NCI-H2081 (cell line): ENCODE data around the gene LMO7.

Experiments
- DNase-seq, 2 experiments: peaks; one replicate each; lab custom pipeline; 2025; lab: John Stamatoyannopoulos, UW

The LMO7 gene

DNA sequence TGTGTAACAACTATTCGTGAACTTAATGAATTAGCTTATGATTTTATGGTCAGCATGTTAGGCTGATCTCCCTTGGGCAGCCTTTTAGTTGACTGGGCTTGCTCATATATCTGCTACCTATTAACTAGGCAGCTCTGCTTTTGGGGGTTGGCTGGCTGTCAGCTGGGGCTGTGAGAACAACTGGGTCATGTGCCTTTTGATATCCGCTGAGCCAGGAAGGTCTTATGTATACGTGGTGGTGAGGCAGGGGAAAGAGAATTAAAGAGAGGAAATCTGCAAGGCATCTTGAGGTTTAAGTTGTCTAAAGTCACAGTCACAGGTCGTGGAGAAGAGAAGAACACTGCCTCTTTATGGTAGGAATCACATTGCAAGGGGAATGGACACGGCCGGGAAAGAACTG is 206.9 kb downstream of the LMO7 start:
- no peak for DNase-seq

DNA sequence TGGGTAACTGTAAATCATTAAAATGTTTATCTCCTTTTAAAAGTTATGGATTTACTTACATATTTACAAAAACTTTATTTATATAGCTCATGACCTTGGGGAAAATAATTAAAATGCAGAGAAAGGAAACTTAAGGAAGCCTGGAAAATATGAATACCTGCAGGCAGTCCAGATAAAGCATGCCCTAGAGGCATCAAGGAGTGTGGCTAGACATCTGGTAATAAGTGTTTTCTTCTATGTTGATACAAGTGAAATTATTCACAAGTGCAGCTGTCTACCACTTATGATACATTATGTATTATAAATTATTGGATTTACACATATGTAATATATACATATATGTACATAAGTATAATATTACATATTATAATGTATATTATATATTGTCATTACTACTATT is 207.9 kb downstream of the LMO7 start:
- DNase-seq = no peak

GRCh38 chr13:75847588-75847987 is 211.5 kb downstream of the LMO7 start:
- DNase-seq = no peak

DNA sequence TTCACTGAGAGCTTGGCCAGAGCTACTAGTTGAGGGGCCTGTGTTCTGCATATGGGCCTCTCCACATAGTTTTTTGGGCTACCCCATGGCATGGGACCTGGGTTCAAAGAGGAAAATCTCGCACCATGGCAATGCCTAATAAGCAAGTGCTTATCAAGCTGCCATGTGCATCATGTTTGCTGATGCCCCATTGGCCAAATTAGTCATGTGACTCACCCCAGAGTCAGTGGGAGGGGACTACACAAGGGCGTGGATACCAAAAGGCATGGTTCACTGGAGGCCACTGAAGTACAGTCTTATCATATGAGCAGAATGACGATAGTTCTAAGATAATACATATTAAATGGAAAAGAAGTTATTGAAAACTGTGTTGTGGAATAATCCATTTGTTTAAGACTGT is 214.8 kb downstream of the LMO7 start:
- DNase-seq = no peak

- no peak for DNase-seq
Observed at GRCh38 chr13:75855216-75855615, 219.1 kb downstream of the LMO7 start.

DNA sequence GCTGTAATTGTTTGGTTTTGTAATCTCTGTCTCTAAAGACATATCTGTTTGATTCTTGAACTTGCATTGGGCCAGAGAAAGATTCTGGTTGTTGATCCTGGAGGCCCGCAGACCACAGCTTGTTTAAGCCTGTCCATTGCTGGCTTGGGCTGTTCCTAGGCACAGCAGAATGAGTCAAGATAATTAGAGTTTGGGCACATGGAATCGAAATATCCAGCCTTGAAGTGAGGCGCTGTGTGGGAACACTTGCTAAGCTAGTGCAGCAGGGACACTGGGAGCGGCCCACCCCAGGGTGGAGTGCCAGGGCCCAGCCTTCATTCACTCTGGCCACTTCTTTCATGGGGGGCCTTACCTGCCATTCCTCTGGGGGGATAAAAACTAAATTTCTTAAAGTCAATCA is 219.7 kb downstream of the LMO7 start:
- no peak for DNase-seq

DNA sequence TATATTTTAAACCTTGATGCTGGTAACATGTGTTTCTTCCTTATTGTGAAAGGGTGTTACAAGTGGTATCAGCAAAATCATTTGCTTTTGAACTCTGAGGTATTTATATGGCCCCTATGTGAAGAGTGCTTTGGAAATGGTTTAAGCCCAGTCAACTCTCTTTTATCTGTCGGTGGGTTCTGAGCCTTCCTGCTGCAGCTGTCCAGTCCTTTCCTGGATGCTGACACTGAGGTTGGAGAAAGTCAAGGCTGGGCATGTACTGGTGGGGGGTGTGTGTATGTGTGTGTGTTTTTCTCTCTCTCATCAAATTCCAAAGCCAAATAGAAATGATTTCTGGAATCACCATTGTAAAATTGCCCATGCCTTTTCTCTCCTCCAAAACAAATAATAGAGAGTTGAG is 221.2 kb downstream of the LMO7 start:
- DNase-seq = no peak

DNA sequence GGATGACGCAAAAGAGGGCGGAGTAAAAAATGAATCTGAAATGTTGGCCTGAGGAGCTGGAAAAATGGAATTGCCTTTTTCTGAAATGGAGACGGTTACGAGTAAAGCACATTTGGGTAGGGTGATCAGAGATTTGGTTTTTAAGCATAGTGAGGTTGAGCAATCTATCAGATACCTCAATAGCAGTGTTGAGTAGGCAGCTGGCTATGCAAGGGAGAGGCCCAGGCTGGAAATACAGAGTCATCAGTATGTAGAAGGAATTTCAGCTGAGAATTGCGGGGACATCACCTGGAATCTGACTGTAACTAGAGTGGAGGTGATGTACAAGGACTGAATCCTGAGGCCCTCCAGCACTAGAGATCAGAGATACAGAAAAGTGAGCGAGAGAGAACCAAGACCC is 224.8 kb downstream of the LMO7 start:
- DNase-seq = no peak

- DNase-seq = no peak
Observed at GRCh38 chr13:75861786-75862185, 225.7 kb downstream of the LMO7 start.

- no peak for DNase-seq
Observed at GRCh38 chr13:75864718-75865117, 228.6 kb downstream of the LMO7 start.

GRCh38 chr13:75867379-75868117 is 231.4 kb downstream of the LMO7 start:
- DNase-seq = no peak

DNA sequence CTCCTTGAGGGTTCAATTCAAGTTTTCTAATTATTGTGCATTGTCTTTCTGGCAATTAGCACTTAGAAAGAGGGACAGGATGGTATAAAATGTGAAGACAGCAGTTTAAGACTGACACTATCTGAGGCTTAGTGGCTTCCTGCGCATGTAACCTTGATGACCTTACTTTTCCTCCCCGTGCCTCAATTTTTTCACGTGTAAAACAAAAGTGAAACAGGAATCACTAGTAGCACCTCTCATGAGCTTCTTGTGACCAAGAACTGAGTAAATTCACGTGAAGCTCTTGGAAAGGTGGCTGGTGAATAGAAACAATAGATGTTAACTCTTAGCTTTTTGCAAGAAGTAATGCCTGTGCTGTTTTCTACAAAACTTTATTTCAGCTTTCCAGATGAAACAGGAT is 233.9 kb downstream of the LMO7 start:
- no peak for DNase-seq

GRCh38 chr13:75870397-75870903 is 234.3 kb downstream of the LMO7 start:
- peak; percentile 17 to 33 for DNase-seq

GRCh38 chr13:75871059-75871458 is 234.9 kb downstream of the LMO7 start:
- DNase-seq = no peak

GRCh38 chr13:75872980-75873379 is 236.8 kb downstream of the LMO7 start:
- no peak for DNase-seq

GRCh38 chr13:75873494-75873893 is 237.4 kb downstream of the LMO7 start:
- no peak for DNase-seq

DNA sequence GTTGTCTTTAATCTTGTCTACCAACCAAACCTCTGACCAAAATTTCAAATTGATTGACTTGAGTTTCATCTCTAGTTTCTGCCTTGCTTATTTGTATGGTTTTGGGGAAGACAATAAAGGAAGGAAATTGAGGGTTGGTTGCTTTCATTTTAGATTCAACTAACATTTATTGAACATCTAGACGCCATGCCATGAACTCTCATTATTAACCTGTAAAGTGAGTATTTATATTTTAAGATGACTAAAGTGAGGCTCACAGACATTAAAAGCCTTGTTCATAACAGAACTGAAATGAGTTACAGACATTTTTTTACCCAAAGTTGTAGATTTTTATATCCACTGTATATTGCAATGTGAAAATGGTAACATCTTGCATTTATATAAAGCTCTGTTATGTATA is 239.3 kb downstream of the LMO7 start:
- DNase-seq = no peak

DNA sequence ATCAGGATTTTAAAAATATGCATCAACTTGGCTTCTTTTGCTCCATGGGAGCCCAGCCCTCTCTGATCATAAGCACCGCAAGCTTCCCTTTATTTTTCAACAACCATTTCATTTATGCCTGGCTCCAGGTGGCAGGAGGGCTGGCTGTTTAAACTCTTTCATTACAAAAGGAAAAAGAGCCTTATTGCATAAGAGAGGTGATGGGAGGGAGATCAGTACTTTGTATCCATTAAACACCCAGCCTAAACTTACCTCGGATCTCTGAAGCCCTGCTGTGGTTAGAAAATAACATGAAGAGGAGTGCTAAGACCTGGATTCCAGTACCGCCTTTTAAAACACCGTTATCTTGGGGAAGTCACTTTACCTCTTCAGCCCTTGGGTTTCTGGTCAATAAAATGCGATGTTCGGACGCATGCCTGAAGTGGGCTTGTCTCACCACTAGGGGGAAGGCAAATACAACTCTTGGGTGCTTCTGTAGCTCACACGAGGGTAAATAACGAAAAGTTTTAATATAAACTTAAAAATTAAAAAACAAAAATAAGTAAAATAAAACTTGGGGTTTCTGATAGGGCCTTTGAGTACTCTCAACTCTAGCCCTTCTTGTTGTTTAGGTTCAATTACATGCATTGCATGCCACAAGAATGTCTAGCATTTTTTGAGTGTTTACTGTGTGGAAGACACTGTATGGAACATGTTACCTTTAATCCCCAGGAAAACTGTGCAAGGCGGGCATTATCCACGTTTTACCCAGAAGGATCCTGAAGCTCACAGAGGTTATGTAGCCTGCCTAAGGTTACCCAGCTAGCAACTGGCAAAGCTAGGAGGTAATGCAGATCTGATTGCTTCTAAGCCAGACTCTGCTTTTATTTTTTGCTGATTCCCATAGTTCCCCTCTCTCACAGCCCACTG is 240.3 kb downstream of the LMO7 start:
- DNase-seq = peak; percentile 3 to 28

DNA sequence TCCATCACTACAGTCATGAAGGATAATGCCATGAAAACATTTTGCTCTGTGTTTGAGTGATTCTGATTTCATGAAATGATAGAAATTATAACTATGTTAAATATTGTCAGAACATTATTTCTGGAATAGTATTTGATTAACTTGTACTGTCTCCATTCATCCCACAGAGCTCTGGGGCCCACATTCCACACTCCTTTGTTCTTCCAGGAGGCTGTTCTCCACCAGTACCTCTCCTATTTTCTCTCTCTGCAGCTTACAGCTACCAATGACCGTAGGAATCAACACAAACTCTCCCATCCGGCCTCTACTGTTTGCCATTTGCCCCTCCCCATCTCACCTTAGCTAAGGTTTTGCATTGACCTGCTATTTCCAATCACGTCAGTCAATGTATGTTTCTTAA is 240.9 kb downstream of the LMO7 start:
- DNase-seq = no peak

DNA sequence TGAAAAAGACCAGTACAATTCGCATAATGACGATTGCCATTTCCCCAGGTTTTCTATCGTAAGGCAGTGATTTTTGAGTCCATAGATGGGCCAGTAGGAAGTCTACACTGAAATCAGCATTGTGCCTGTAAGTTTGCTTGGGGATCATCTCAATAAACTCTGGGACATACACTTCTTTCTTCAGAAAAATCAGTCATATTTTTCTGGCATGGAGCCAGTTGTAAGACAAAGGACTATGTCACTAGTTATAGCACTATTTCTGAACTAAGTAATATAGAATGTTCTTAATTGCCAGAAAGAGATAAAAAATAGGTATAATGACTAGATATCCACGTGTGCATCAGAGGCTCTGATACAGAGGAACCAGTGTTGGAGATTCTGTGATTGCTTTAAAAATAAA is 243.5 kb downstream of the LMO7 start:
- DNase-seq = no peak

- DNase-seq = no peak
Observed at GRCh38 chr13:75881109-75881775, 245.1 kb downstream of the LMO7 start.

DNA sequence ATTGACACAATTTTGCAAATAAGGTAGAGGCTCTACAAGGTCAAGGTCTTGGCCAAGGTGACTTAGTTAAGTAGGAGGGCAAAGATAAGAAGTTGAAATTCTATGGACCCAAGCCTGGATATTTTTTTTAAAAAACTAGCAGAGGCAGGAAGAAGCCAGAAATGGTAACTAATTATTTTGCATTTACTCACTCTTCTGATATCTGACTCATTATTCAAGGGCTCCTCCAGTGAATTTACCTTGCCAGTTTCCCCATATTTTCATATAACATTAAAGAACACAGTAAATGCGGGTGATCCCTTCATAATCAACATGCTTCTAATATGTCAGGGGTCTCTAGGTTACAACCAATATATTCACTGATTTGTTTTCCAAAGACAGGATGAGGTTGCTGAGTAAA is 246.1 kb downstream of the LMO7 start:
- no peak for DNase-seq

DNA sequence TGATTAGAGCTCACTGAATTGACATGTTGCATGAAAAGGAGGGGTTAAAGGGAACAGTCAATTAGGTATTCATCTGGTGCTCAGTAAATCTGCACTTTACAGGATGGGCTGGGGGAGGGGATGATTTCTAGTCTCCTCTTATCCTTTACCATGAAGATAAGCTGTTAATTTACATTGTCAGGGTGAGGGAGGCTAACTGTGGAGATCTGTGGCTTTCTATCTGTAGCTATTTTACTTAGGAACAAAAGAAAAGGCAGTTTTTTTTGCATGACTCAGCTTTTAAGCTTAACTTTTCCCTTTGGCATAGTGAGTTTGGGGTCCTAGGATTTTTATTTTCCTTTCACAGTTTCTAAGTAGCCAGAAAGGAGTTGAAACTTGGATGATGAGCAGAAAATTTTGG is 253.3 kb downstream of the LMO7 start:
- DNase-seq = no peak
